ENCODE measurements around the gene TENT5C.

Gene TENT5C

DNA sequence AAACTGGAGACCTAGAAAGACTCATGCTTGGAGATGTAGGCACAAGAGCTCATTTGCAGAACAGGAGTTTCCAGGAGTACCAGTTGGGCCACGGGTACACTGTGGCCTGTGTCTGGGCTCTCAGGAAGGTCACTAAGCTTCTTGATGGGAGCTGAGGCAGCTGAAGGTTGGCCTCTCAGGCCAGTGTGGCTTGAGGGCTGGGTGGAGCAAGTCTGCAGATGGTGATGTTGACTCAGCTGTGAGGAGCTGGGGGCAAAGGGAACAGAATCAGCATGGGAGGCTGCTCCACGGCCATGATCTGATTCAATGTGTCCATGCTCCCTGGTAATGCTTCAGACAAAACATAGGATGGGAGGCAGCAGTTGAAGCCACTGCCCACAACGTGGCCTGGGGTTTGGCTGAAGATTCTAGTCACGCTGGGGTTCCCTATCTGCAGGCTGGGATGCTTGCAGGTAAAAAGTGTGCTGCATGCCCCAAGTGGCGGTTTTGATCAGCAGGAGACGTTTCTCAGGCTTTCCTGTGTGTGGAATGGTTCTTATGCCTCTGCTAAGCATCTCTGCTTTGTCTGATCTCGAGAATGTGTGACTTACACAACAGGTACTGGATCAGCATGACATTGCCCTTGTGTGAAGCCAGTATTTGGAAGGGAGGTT is 15.4 kb upstream of the TENT5C start:
- Histone ChIP-seq H3K4me1 (no peaks in the 10 kb centered on the region), H3K4me3 (no peak overlapping the region), H3K27me3 (ENCODE audit: low read depth) (no peaks in the 10 kb centered on the region), H3K9me3 (no peaks in the 10 kb centered on the region), H3K36me3 (replicated peaks) (no peaks in the 10 kb centered on the region)
- DNase-seq (ENCODE audit: low spot score in 2 of 2), result no peak
- in situ Hi-C loops (cut with MboI; ENCODE audit: low sequenced_read_pairs), result no loop called here

- Histone ChIP-seq H3K27me3 (ENCODE audit: low read depth) (no peaks in the 10 kb centered on the region), H3K9me3 (no peaks in the 10 kb centered on the region), H3K36me3 (replicated peaks) (no peaks in the 10 kb centered on the region), H3K4me1 (no peaks in the 10 kb centered on the region), H3K4me3 (no peak overlapping the region)
- in situ Hi-C loops (cut with MboI; ENCODE audit: low sequenced_read_pairs), result no loop called here
- no peak for DNase-seq (ENCODE audit: low spot score in 2 of 2)
These were observed 14.6 kb upstream of the TENT5C start for GRCh38 chr1:117591252-117591651.

DNA sequence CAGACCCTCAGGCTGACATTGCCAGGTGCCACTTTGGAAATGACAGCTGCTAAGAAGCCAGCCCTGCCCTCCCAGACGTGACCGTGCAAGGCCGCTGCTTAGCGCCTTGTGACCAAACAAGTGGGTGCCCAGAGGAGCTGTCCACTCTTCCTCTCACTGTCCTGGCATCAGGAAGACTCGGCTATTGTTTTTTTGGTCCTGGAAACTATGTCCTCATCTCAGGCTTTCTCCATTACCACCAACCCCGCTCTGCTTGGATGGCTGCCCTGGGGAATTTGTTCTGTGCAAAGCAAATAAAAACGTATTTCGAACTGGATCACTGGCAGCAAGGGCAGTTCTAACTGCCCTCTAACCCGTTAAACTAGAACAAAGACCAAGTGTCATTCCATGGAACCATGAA is 13.7 kb upstream of the TENT5C start:
- in situ Hi-C loops (cut with MboI; ENCODE audit: low sequenced_read_pairs), result no loop called here
- Histone ChIP-seq H3K4me1 (no peaks in the 10 kb centered on the region), H3K36me3 (replicated peaks) (no peaks in the 10 kb centered on the region), H3K27me3 (ENCODE audit: low read depth) (no peaks in the 10 kb centered on the region), H3K9me3 (no peaks in the 10 kb centered on the region), H3K4me3 (no peak overlapping the region)
- no peak for DNase-seq (ENCODE audit: low spot score in 2 of 2)

DNA sequence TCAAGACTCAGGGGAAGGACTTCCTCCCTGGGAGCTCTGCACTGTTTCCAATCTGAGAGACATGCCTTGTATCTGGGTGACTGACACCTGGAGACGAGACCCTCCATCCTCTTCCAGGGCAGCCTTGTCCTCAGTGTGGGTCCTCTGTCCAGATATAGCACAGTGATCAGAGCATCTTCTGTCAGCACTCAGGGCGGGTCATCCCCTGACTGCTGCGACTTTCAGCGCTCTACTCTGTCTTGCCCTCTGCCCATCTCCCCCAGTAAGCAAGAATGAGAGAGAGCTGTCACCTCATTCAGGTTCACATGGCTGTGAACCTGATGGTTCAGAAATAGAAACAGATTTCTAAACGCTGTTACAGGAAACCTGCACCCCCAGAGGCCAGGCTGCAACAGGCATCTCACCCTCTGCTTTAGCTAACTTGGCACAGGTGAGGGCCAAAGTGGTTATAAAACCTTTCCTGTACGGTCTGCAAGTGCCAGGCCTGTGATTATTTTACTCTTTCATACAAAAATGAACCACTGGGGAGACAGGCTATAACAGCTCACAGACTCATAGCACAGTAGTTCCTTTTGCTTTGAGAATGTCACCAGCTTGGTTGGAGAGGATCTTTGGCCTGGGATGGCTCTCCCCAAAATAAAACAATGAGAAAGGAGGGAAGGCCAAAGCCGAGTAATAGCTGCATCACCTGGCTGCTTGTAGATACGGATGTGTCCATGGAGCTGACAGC is 11.4 kb upstream of the TENT5C start:
- no peaks in the 10 kb centered on the region for H3K36me3 ChIP-seq (replicated peaks)
- H3K4me3 ChIP-seq, result no peak overlapping the region
- H3K9me3 ChIP-seq, result no peaks in the 10 kb centered on the region
- no peaks in the 10 kb centered on the region for H3K4me1 ChIP-seq
- DNase-seq (ENCODE audit: low spot score in 2 of 2), result no peak
- H3K27me3 ChIP-seq (ENCODE audit: low read depth), result no peaks in the 10 kb centered on the region
- in situ Hi-C loops (cut with MboI; ENCODE audit: low sequenced_read_pairs), result no loop called here

DNA sequence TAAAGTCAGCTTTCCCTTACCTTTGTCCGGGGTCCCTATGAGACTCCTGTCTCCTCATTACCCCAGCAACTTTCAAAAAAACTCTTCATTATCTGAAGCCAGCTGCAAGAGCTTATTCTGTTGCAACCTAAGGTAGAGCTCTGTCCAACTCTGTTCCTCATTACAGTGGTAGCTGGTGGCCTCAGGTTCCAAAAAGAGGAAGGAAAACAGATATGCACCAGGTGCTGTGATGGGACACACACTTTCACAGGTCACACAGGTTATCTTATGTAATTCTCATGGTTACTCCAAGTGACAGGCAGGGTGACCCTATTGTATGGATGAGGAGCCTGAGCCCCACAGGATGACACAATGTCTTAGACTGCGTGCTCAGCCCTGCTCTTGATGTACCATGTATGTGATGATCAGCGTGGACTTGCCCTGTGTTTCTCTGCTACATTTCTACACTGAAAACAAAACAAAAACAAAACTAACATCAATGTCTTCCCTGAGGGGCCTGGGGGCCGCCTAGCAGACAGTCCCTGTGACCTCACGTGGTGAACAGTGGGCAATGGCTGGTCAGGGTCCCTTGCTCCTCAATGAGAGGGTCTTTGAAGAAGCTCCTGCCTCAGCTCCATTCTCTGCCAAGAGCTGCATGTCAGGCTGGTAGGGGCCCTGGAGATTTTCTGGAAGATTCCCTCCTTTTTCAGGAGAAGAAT is 9.7 kb upstream of the TENT5C start:
- Histone ChIP-seq H3K27me3 (ENCODE audit: low read depth) (no peaks in the 10 kb centered on the region), H3K36me3 (replicated peaks) (no peaks in the 10 kb centered on the region), H3K4me1 (no peaks in the 10 kb centered on the region), H3K4me3 (no peak overlapping the region), H3K9me3 (no peaks in the 10 kb centered on the region)
- in situ Hi-C loops (cut with MboI; ENCODE audit: low sequenced_read_pairs), result no loop called here
- DNase-seq (ENCODE audit: low spot score in 2 of 2), result no peak

- Histone ChIP-seq H3K27me3 (ENCODE audit: low read depth) (peaks cover 3% of the 10 kb centered on the region; the same call in 1 of the 2 replicates), H3K4me3 (no peak overlapping the region), H3K9me3 (no peaks in the 10 kb centered on the region), H3K4me1 (no peaks in the 10 kb centered on the region), H3K36me3 (replicated peaks) (no peaks in the 10 kb centered on the region)
- in situ Hi-C loops (cut with MboI; ENCODE audit: low sequenced_read_pairs), result no loop called here
- no peak for DNase-seq (ENCODE audit: low spot score in 2 of 2)
These were observed 7.4 kb upstream of the TENT5C start for GRCh38 chr1:117598489-117598888.

- Histone ChIP-seq H3K27me3 (ENCODE audit: low read depth) (peaks cover 3% of the 10 kb centered on the region; the same call in 1 of the 2 replicates), H3K9me3 (no peaks in the 10 kb centered on the region), H3K36me3 (replicated peaks) (no peaks in the 10 kb centered on the region), H3K4me3 (no peak overlapping the region), H3K4me1 (no peaks in the 10 kb centered on the region)
- DNase-seq (ENCODE audit: low spot score in 2 of 2), result no peak
- in situ Hi-C loops (cut with MboI; ENCODE audit: low sequenced_read_pairs), result no loop called here
These were observed 6.3 kb upstream of the TENT5C start for GRCh38 chr1:117599286-117600221.

- in situ Hi-C loops (cut with MboI; ENCODE audit: low sequenced_read_pairs), result no loop called here
- Histone ChIP-seq H3K36me3 (replicated peaks) (no peaks in the 10 kb centered on the region), H3K4me3 (no peak overlapping the region), H3K9me3 (no peaks in the 10 kb centered on the region), H3K27me3 (ENCODE audit: low read depth) (peaks cover 3% of the 10 kb centered on the region; the same call in 1 of the 2 replicates), H3K4me1 (no peaks in the 10 kb centered on the region)
- no peak for DNase-seq (ENCODE audit: low spot score in 2 of 2)
These were observed 5.4 kb upstream of the TENT5C start for GRCh38 chr1:117600325-117600943.

- H3K4me1 ChIP-seq, result no peaks in the 10 kb centered on the region
- H3K4me3 ChIP-seq, result no peak overlapping the region
- in situ Hi-C loops (cut with MboI; ENCODE audit: low sequenced_read_pairs), result no loop called here
- DNase-seq (ENCODE audit: low spot score in 2 of 2), result no peak
- no peaks in the 10 kb centered on the region for H3K9me3 ChIP-seq
- H3K36me3 ChIP-seq (replicated peaks), result no peaks in the 10 kb centered on the region
- peaks cover 3% of the 10 kb centered on the region; the same call in 1 of the 2 replicates for H3K27me3 ChIP-seq (ENCODE audit: low read depth)
These were observed 4.9 kb upstream of the TENT5C start for GRCh38 chr1:117600966-117601365.

- Histone ChIP-seq H3K9me3 (no peaks in the 10 kb centered on the region), H3K4me1 (no peaks in the 10 kb centered on the region), H3K4me3 (no peak overlapping the region), H3K36me3 (replicated peaks) (no peaks in the 10 kb centered on the region), H3K27me3 (ENCODE audit: low read depth) (peaks cover 17% of the 10 kb centered on the region)
- in situ Hi-C loops (cut with MboI; ENCODE audit: low sequenced_read_pairs), result no loop called here
- DNase-seq (ENCODE audit: low spot score in 2 of 2), result no peak
These were observed 3.0 kb upstream of the TENT5C start for GRCh38 chr1:117602862-117603261.

- Histone ChIP-seq H3K4me1 (no peaks in the 10 kb centered on the region), H3K4me3 (peak overlapping the region; percentile 55), H3K27me3 (ENCODE audit: low read depth) (peaks cover 17% of the 10 kb centered on the region), H3K9me3 (no peaks in the 10 kb centered on the region), H3K36me3 (replicated peaks) (no peaks in the 10 kb centered on the region)
- in situ Hi-C loops (cut with MboI; ENCODE audit: low sequenced_read_pairs), result no loop called here
- DNase-seq (ENCODE audit: low spot score in 2 of 2), result no peak
These were observed 579 bp upstream of the TENT5C start for GRCh38 chr1:117605164-117605773.

GRCh38 chr1:117606649-117607430 is 992 bp downstream of the TENT5C start:
- no peaks in the 10 kb centered on the region for H3K4me1 ChIP-seq
- H3K9me3 ChIP-seq, result no peaks in the 10 kb centered on the region
- in situ Hi-C loops (cut with MboI; ENCODE audit: low sequenced_read_pairs), result no loop called here
- peaks cover 17% of the 10 kb centered on the region for H3K27me3 ChIP-seq (ENCODE audit: low read depth)
- DNase-seq (ENCODE audit: low spot score in 2 of 2), result peak; percentile 15 to 44
- peak overlapping the region; percentile 55 for H3K4me3 ChIP-seq
- no peaks in the 10 kb centered on the region for H3K36me3 ChIP-seq (replicated peaks)

Measured in HAP-1 (cell line).